ENCODE data around the gene SRCIN1. TPM values are rescaled to one million over a fixed set of nuclear protein-coding genes. Genes with fewer than 3 reads are reported as not detected.

Gene SRCIN1
- total RNA-seq, 1 experiment from 2014 or later, result 0.02 TPM

- no peaks in the 10 kb centered on the region for H3K36me3 ChIP-seq
- no peak overlapping the region for H3K4me3 ChIP-seq
- H3K27me3 ChIP-seq, result no peaks in the 10 kb centered on the region
- DNase-seq, result no peak
- H3K27ac ChIP-seq, result no peak overlapping the region
- H3K4me1 ChIP-seq, result no peaks in the 10 kb centered on the region
- H3K9me3 ChIP-seq (replicated peaks), result no peaks in the 10 kb centered on the region
These were observed 56.5 kb downstream of the SRCIN1 start for GRCh38 chr17:38549285-38549684.

GRCh38 chr17:38547444-38547843 is 58.3 kb downstream of the SRCIN1 start:
- Histone ChIP-seq H3K4me3 (no peak overlapping the region), H3K27me3 (peaks cover 18% of the 10 kb centered on the region; the same call in 1 of the 2 replicates), H3K27ac (no peak overlapping the region), H3K4me1 (no peaks in the 10 kb centered on the region), H3K36me3 (no peaks in the 10 kb centered on the region), H3K9me3 (replicated peaks) (no peaks in the 10 kb centered on the region)
- no peak for DNase-seq

GRCh38 chr17:38546396-38546795 is 59.4 kb downstream of the SRCIN1 start:
- Histone ChIP-seq H3K27me3 (peaks cover 19% of the 10 kb centered on the region; the same call in 1 of the 2 replicates), H3K4me3 (no peak overlapping the region)

GRCh38 chr17:38545531-38546225 is 60.1 kb downstream of the SRCIN1 start:
- H3K4me3 ChIP-seq, result no peak overlapping the region
- H3K27me3 ChIP-seq, result peaks cover 19% of the 10 kb centered on the region; the same call in 1 of the 2 replicates

More at GRCh38 chr17:38546396-38546795, 59.4 kb downstream of the SRCIN1 start:
- no peaks in the 10 kb centered on the region for H3K4me1 ChIP-seq
- no peak overlapping the region for H3K27ac ChIP-seq
- H3K36me3 ChIP-seq, result no peaks in the 10 kb centered on the region
- no peaks in the 10 kb centered on the region for H3K9me3 ChIP-seq (replicated peaks)
- DNase-seq, result no peak

DNA sequence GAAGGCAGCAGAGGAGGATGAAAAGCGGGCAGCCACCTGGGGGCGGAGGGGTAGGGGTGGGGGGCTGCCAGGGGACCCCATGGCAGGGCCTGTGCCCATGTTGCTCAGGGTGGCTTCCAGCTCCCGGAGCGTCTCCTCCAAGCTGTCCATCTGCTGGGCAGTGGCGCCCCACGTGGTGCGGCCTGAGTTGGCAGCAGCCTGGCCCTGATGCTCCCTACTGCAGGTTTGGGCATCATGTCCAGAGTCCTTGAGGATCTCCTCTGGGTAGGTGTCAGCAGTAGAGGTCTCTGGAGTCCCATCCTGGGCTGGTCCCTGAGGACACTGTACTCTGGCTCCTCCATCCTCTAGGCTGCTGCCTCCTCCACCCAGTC is 60.9 kb downstream of the SRCIN1 start:
- no peak overlapping the region for H3K27ac ChIP-seq
- DNase-seq, result no peak
- peaks cover 19% of the 10 kb centered on the region; the same call in 1 of the 2 replicates for H3K27me3 ChIP-seq
- H3K4me1 ChIP-seq, result no peaks in the 10 kb centered on the region
- no peaks in the 10 kb centered on the region for H3K9me3 ChIP-seq (replicated peaks)
- H3K4me3 ChIP-seq, result no peak overlapping the region
- H3K36me3 ChIP-seq, result no peaks in the 10 kb centered on the region

More at GRCh38 chr17:38545531-38546225, 60.1 kb downstream of the SRCIN1 start:
- H3K36me3 ChIP-seq, result no peaks in the 10 kb centered on the region
- no peak overlapping the region for H3K27ac ChIP-seq
- no peaks in the 10 kb centered on the region for H3K9me3 ChIP-seq (replicated peaks)
- no peak for DNase-seq
- no peaks in the 10 kb centered on the region for H3K4me1 ChIP-seq

DNA sequence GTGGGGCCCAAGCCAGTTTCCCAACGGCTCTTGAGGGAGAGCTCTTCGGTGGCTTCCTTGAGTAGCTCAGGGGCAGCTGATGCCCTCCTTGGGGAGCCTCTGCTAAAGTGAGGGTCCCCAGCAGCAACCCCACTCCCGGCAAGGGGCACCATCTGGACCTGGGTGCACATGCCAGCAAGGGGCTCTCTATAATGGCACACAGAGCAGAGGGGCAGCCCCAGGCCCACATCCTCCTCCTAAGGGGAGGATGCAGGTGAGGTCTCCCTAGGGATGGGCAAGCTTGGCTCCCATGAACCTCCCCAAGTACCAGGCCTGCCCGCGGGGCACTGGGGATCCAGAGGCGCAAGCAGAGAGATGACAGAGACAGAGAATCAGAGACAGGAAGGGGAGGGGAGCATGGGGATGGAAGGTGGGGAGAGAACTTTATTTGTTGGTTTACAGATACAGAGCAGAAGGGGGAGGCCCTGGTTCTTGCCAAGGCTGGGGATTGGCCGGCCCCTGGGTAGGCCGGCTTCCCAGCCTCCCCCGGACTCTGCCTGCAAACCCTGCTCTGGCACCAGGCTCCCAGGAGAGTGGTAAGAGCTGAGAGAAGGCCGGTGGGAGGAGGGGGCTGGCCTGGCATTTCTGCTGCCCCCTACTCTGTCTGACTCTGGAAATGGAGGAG is 61.4 kb downstream of the SRCIN1 start:
- no peaks in the 10 kb centered on the region for H3K36me3 ChIP-seq
- H3K9me3 ChIP-seq (replicated peaks), result no peaks in the 10 kb centered on the region
- H3K4me3 ChIP-seq, result no peak overlapping the region
- no peak for DNase-seq
- no peak overlapping the region for H3K27ac ChIP-seq
- H3K4me1 ChIP-seq, result no peaks in the 10 kb centered on the region
- H3K27me3 ChIP-seq, result peaks cover 19% of the 10 kb centered on the region; the same call in 1 of the 2 replicates

GRCh38 chr17:38543403-38544174 is 62.2 kb downstream of the SRCIN1 start:
- Histone ChIP-seq H3K9me3 (replicated peaks) (no peaks in the 10 kb centered on the region), H3K36me3 (no peaks in the 10 kb centered on the region), H3K4me3 (no peak overlapping the region), H3K4me1 (no peaks in the 10 kb centered on the region), H3K27ac (no peak overlapping the region), H3K27me3 (peaks cover 19% of the 10 kb centered on the region; the same call in 1 of the 2 replicates)
- no peak for DNase-seq

DNA sequence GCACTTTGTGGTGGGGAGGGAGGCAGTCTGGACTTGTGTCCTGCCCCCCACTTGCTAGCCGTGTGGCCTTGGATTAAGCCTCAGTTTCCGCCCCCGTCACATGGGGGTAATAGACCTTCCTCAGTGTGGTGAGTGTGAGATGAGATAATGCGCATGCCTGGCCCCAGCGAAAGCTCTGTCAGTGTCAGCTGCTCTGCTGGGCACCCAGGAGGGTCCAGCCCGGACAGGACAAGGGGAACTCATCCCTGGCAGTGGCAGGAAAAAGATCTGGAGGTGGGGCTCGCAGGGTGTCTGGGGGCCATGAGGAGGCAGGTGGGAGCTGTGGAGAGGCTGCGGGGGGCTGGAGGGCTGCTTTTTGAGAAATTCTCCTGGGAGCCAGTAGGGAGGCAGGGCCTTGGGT is 63.5 kb downstream of the SRCIN1 start:
- Histone ChIP-seq H3K27ac (no peak overlapping the region), H3K9me3 (replicated peaks) (no peaks in the 10 kb centered on the region), H3K4me1 (no peaks in the 10 kb centered on the region), H3K4me3 (no peak overlapping the region), H3K36me3 (no peaks in the 10 kb centered on the region), H3K27me3 (peaks cover 19% of the 10 kb centered on the region; the same call in 1 of the 2 replicates)
- no peak for DNase-seq

DNA sequence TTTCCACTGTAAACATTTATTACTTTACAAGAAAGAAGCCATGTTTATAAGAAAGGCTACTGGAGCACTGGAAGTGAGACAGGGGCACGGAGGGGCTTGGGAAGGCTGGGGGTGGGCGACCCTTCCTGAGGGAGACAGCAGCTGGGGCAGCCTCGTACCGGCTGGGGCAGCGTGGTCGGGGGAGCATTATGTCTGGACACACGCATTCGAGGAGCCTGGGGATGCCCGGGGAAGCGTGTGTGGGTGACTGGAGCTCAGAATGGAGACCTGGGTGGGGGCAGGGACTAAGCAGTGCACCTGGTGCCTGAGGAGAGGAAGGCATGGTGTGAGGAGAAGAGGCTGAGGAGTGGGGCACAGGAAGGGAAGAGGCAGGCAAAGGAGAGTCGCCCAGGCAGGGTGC is 64.5 kb downstream of the SRCIN1 start:
- no peak for DNase-seq
- H3K4me1 ChIP-seq, result peaks cover 3% of the 10 kb centered on the region; the same call in 1 of the 2 replicates
- H3K27me3 ChIP-seq, result peaks cover 19% of the 10 kb centered on the region; the same call in 1 of the 2 replicates
- H3K36me3 ChIP-seq, result no peaks in the 10 kb centered on the region
- no peak overlapping the region for H3K4me3 ChIP-seq
- H3K9me3 ChIP-seq (replicated peaks), result no peaks in the 10 kb centered on the region
- H3K27ac ChIP-seq, result no peak overlapping the region

DNA sequence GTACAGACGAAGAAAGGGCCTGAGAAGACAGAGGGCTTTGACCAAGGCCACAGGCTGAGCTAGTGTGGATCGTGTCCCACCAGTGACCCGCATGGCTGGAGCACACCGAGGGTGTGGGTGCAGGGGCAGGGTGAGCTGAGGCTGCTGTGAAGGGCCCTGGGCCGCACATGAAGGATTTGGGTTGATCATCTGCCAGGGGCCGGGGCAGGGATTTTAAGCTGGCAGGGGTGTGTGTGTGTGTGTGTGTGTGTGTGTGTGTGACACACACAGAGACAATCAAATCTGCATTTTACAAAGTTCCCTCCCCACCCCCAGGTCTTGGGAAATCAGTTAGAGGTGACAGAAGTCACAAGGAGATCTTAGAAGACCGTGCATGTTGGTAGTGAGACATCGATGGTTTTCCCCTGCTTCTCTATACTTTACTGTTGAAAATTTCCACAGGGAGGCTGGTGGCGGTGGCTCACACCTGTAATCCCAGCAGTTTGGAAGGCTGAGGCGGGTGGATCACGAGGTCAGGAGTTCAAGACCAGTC is 65.2 kb downstream of the SRCIN1 start:
- Histone ChIP-seq H3K4me1 (peaks cover 4% of the 10 kb centered on the region; the same call in 1 of the 2 replicates), H3K27me3 (peaks cover 19% of the 10 kb centered on the region; the same call in 1 of the 2 replicates), H3K36me3 (no peaks in the 10 kb centered on the region), H3K4me3 (no peak overlapping the region), H3K27ac (no peak overlapping the region), H3K9me3 (replicated peaks) (no peaks in the 10 kb centered on the region)
- DNase-seq, result no peak

DNA sequence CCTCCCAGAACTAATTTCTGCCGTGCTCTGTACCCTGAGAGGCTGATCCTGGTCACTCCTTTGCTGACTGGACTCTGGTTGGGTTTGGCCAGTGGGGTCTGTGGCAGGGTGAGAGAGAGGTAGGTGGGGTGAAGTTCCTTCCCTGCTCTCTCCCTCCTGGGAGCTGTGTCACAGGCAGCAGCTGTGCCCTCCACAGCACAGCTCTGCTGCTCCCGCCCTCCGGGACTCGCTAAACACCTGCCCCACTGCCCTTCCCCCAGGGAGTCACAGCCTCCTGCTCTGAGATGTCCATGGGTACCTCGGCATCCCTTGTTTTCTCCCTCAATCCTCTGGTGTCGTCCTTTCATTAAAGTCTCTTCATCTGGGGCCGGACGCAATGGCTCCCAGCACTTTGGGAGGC is 66.4 kb downstream of the SRCIN1 start:
- H3K36me3 ChIP-seq, result no peaks in the 10 kb centered on the region
- H3K27me3 ChIP-seq, result peaks cover 19% of the 10 kb centered on the region; the same call in 1 of the 2 replicates
- peaks cover 4% of the 10 kb centered on the region; the same call in 1 of the 2 replicates for H3K4me1 ChIP-seq
- no peak overlapping the region for H3K4me3 ChIP-seq
- no peak overlapping the region for H3K27ac ChIP-seq
- DNase-seq, result peak in 1 of 2 experiments; percentile 44
- no peaks in the 10 kb centered on the region for H3K9me3 ChIP-seq (replicated peaks)

GRCh38 chr17:38538906-38539305 is 66.8 kb downstream of the SRCIN1 start:
- no peaks in the 10 kb centered on the region for H3K36me3 ChIP-seq
- peaks cover 15% of the 10 kb centered on the region; the same call in 1 of the 2 replicates for H3K27me3 ChIP-seq
- no peak for DNase-seq
- no peak overlapping the region for H3K4me3 ChIP-seq
- no peaks in the 10 kb centered on the region for H3K9me3 ChIP-seq (replicated peaks)
- H3K27ac ChIP-seq, result no peak overlapping the region
- H3K4me1 ChIP-seq, result peaks cover 4% of the 10 kb centered on the region; the same call in 1 of the 2 replicates

DNA sequence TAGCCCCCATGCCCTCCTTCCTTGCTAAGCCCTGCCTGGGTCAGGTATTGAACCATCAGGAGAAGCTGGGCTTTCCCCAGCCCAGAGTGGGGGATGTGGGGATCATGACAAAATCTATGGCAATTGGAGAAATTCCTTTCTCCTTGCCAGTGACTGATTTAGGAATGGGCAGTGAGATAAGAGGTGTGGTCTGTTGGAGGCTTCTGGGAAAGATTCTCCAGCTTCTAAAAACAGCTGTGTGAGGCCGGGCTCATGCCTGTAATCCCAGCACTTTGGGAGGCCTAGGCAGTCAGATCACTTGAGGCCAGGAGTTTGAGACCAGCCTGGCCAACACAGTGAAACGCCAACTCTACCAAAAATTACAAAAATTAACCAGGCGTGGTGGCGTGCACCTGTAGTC is 69.1 kb downstream of the SRCIN1 start:
- Histone ChIP-seq H3K9me3 (replicated peaks) (no peaks in the 10 kb centered on the region), H3K27me3 (no peaks in the 10 kb centered on the region), H3K36me3 (no peaks in the 10 kb centered on the region), H3K27ac (no peak overlapping the region), H3K4me1 (peaks cover 4% of the 10 kb centered on the region; the same call in 1 of the 2 replicates), H3K4me3 (no peak overlapping the region)
- DNase-seq, result peak in 1 of 2 experiments; percentile 26

- no peaks in the 10 kb centered on the region for H3K36me3 ChIP-seq
- no peak for DNase-seq
- no peak overlapping the region for H3K4me3 ChIP-seq
- peaks cover 4% of the 10 kb centered on the region; the same call in 1 of the 2 replicates for H3K4me1 ChIP-seq
- H3K27ac ChIP-seq, result no peak overlapping the region
- no peaks in the 10 kb centered on the region for H3K27me3 ChIP-seq
- H3K9me3 ChIP-seq (replicated peaks), result no peaks in the 10 kb centered on the region
These were observed 69.9 kb downstream of the SRCIN1 start for GRCh38 chr17:38535886-38536285.

Measured in SJCRH30 (cell line).